ENCODE results near the gene MAP1B. TPM values are rescaled to one million over a fixed set of nuclear protein-coding genes. Genes with fewer than 3 reads are reported as not detected.

MAP1B gene
- polyA plus RNA-seq, 1 donor (not counting 4 experiments of a cell fraction or from before 2014, with no cell fraction given) = 3.3 TPM

DNA sequence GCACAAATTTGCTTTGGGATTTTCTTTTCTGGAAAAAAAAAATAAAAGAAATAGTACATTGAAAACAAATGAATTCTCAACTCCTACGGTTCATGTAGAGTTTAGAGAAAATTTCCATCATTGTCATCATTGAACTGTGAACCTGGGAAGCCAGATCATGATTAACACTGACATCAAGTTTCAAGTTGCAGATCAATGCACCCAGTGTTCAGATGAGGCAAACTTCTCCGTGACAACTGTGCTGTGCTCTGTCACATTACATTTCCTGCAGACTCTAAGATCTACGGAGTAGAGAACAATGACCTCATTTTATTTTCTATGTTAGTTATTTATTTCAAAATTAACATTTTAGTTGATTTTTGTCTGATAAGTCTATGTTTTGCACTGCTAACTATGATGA, 99.7 kb downstream of the MAP1B start:
- Histone ChIP-seq H3K4me1 (ENCODE audit: control insufficient read depth, extremely low read depth, insufficient read depth, low read length) (peaks cover 28% of the 10 kb centered on the region), H3K4me2 (ENCODE audit: control insufficient read depth, extremely low read depth, insufficient read depth, low read depth, low read length) (no peak overlapping the region), H3K9me3 (ENCODE audit: control insufficient read depth, low read depth, low read length) (no peaks in the 10 kb centered on the region), H3K27ac (ENCODE audit: control insufficient read depth, insufficient read depth, low read length) (no peak overlapping the region), H3K79me2 (ENCODE audit: control insufficient read depth, insufficient read depth, low read length) (no peaks in the 10 kb centered on the region), H3K27me3 (ENCODE audit: control insufficient read depth, extremely low read depth, insufficient read depth, low read length) (no peaks in the 10 kb centered on the region), H4K20me1 (ENCODE audit: control insufficient read depth, extremely low read depth, insufficient read depth, low read length) (no peaks in the 10 kb centered on the region), H2AFZ (ENCODE audit: control insufficient read depth, low read length) (no peak overlapping the region), H3K9me1 (ENCODE audit: control insufficient read depth, extremely low read depth, insufficient read depth, low read length) (peaks cover 4% of the 10 kb centered on the region), H3K4me3 (ENCODE audit: control insufficient read depth in 2 of 3, extremely low read depth in 1 of 3, insufficient read depth in 2 of 3, low read depth in 1 of 3, low read length in 3 of 3) (no peak overlapping the region), H3K9ac (ENCODE audit: control insufficient read depth, extremely low read depth, insufficient read depth, low read length) (no peak overlapping the region), H3K36me3 (ENCODE audit: control insufficient read depth in 2 of 2, extremely low read depth in 1 of 2, insufficient read depth in 2 of 2, low read length in 2 of 2) (peaks cover 0 to 5% of the 10 kb centered on the region in 2 experiments)
- FAIRE-seq (no peak), DNase-seq (ENCODE audit: low read depth, low spot score) (no peak)
- dilution Hi-C loops (cut with MboI; ENCODE audit: extremely low pct_ligation_motif_present, low sequenced_read_pairs) = no loop called here
- TF ChIP-seq, protein P1, sequence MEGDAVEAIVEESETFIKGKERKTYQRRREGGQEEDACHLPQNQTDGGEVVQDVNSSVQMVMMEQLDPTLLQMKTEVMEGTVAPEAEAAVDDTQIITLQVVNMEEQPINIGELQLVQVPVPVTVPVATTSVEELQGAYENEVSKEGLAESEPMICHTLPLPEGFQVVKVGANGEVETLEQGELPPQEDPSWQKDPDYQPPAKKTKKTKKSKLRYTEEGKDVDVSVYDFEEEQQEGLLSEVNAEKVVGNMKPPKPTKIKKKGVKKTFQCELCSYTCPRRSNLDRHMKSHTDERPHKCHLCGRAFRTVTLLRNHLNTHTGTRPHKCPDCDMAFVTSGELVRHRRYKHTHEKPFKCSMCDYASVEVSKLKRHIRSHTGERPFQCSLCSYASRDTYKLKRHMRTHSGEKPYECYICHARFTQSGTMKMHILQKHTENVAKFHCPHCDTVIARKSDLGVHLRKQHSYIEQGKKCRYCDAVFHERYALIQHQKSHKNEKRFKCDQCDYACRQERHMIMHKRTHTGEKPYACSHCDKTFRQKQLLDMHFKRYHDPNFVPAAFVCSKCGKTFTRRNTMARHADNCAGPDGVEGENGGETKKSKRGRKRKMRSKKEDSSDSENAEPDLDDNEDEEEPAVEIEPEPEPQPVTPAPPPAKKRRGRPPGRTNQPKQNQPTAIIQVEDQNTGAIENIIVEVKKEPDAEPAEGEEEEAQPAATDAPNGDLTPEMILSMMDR (optimal IDR thresholded peaks at IDR 0.05 in 1 of 3, IDR thresholded peaks at IDR 0.05 in 1 of 3, conservative IDR thresholded peaks at IDR 0.05 in 1 of 3; ENCODE audit: extremely low read depth in 1 of 3, insufficient read depth in 2 of 3, low read length in 3 of 3) = no peak
- TF ChIP-seq EZH2 (IDR thresholded peaks at IDR 0.05; ENCODE audit: low read length) = no peak

DNA sequence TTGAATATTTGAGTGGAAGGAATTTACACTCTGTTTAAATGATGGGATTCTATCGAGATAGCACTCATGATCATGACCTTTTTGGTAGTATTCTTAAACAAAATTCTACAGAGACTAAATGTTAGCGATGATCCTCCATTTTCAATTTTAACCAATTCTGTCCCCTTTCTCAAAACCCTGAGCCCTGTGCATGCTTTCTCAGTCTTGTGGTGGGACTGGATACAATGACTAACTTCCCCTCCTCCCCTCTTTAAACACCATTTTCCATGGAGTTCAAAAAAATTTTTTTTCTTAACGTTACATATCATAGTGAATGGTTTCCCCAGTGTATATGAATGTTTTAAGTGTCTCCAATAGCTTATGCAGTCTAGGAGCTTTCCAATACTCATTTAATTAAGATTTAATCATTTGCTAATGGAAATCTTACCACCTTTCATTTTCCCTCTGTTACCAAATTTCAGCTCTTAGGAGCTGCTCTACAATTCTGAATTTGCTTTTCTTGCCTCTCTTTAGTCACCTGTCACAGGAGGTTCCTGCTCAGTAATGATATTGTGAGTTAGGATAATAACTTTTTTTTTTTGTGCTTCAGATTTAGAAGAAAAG, 101.2 kb downstream of the MAP1B start:
- FAIRE-seq = no peak

More for the DNA sequence above, 101.2 kb downstream of the MAP1B start:
- Histone ChIP-seq H3K27ac (ENCODE audit: control insufficient read depth, insufficient read depth, low read length) (no peak overlapping the region), H3K9me3 (ENCODE audit: control insufficient read depth, low read depth, low read length) (no peaks in the 10 kb centered on the region), H3K4me2 (ENCODE audit: control insufficient read depth, extremely low read depth, insufficient read depth, low read depth, low read length) (no peak overlapping the region), H4K20me1 (ENCODE audit: control insufficient read depth, extremely low read depth, insufficient read depth, low read length) (no peaks in the 10 kb centered on the region), H3K9ac (ENCODE audit: control insufficient read depth, extremely low read depth, insufficient read depth, low read length) (no peak overlapping the region), H3K27me3 (ENCODE audit: control insufficient read depth, extremely low read depth, insufficient read depth, low read length) (no peaks in the 10 kb centered on the region), H2AFZ (ENCODE audit: control insufficient read depth, low read length) (no peak overlapping the region), H3K4me1 (ENCODE audit: control insufficient read depth, extremely low read depth, insufficient read depth, low read length) (peaks cover 31% of the 10 kb centered on the region), H3K9me1 (ENCODE audit: control insufficient read depth, extremely low read depth, insufficient read depth, low read length) (peaks cover 4% of the 10 kb centered on the region), H3K4me3 (ENCODE audit: control insufficient read depth in 2 of 3, extremely low read depth in 1 of 3, insufficient read depth in 2 of 3, low read depth in 1 of 3, low read length in 3 of 3) (no peak overlapping the region), H3K36me3 (ENCODE audit: control insufficient read depth in 2 of 2, extremely low read depth in 1 of 2, insufficient read depth in 2 of 2, low read length in 2 of 2) (peaks cover 0 to 5% of the 10 kb centered on the region in 2 experiments), H3K79me2 (ENCODE audit: control insufficient read depth, insufficient read depth, low read length) (no peaks in the 10 kb centered on the region)
- no peak for DNase-seq (ENCODE audit: low read depth, low spot score)
- TF ChIP-seq EZH2 (IDR thresholded peaks at IDR 0.05; ENCODE audit: low read length) = no peak
- TF ChIP-seq, protein P1 (optimal IDR thresholded peaks at IDR 0.05 in 1 of 3, IDR thresholded peaks at IDR 0.05 in 1 of 3, conservative IDR thresholded peaks at IDR 0.05 in 1 of 3; ENCODE audit: extremely low read depth in 1 of 3, insufficient read depth in 2 of 3, low read length in 3 of 3) = no peak
- dilution Hi-C loops (cut with MboI; ENCODE audit: extremely low pct_ligation_motif_present, low sequenced_read_pairs) = no loop called here
